GM21526 (cell line): ENCODE data around the gene BCL7C.
"Not testable (repeated sequence)": the region's sequence is repeated elsewhere in the genome, so short reads cannot be mapped to it uniquely, and the experiment has no call there.

Experiments used
- ATAC-seq: cut with Tn5 transposase; IDR thresholded peaks from one replicate; pipeline ENCODE4 v1.9.1; 2021; ENCODE audit warnings: moderate library complexity; ENCODE audit not compliant: unreplicated experiment, low FRiP score

BCL7C gene

GRCh38 chr16:30893744-30894539 lies at the start of gene BCL7C:
BCL7C (minus strand) TSS chr16:30894077; CDS start chr16:30893944, 133 bp downstream.
- ATAC-seq, result peak; percentile 58

GRCh38 chr16:30942426-30942806 lies 48.5 kb upstream of the BCL7C start:
- no peak for ATAC-seq

GRCh38 chr16:30941600-30942425 lies 47.9 kb upstream of the BCL7C start:
- ATAC-seq, result peak; percentile 67

GRCh38 chr16:30939571-30939970 lies 45.7 kb upstream of the BCL7C start:
- not testable (repeated sequence) for ATAC-seq

GRCh38 chr16:30937692-30938091 lies 43.8 kb upstream of the BCL7C start:
- ATAC-seq, result no peak

- no peak for ATAC-seq
These were observed 41.1 kb upstream of the BCL7C start for GRCh38 chr16:30934827-30935557.

GRCh38 chr16:30931068-30931650 lies 37.3 kb upstream of the BCL7C start:
- ATAC-seq, result no peak

- no peak for ATAC-seq
These were observed 36.3 kb upstream of the BCL7C start for GRCh38 chr16:30930160-30930571.

- ATAC-seq, result no peak
These were observed 35.3 kb upstream of the BCL7C start for GRCh38 chr16:30929167-30929566.

- no peak for ATAC-seq
These were observed 34.5 kb upstream of the BCL7C start for GRCh38 chr16:30928390-30928789.

- ATAC-seq, result no peak
These were observed 34.0 kb upstream of the BCL7C start for GRCh38 chr16:30927789-30928378.

GRCh38 chr16:30926937-30927788 lies 33.3 kb upstream of the BCL7C start:
- no peak for ATAC-seq

- no peak for ATAC-seq
These were observed 32.3 kb upstream of the BCL7C start for GRCh38 chr16:30925995-30926811.

- ATAC-seq, result no peak
These were observed 31.7 kb upstream of the BCL7C start for GRCh38 chr16:30925632-30925987.

GRCh38 chr16:30924913-30925631 lies 31.2 kb upstream of the BCL7C start:
- no peak for ATAC-seq

GRCh38 chr16:30924076-30924912 lies 30.4 kb upstream of the BCL7C start:
- ATAC-seq, result no peak

- ATAC-seq, result no peak
These were observed 29.7 kb upstream of the BCL7C start, which contains the start of gene FBXL19 for GRCh38 chr16:30923554-30924075. FBXL19 (plus strand) TSS chr16:30923572; CDS start chr16:30925755, 2,183 bp downstream.
